GM21576 (cell line): ENCODE results near the gene KRTAP5-10.
"Not testable (repeated sequence)": the region's sequence is repeated elsewhere in the genome, so short reads cannot be mapped to it uniquely, and the experiment has no call there.

Experiments used
- ATAC-seq: cut with Tn5 transposase; IDR thresholded peaks from one replicate; pipeline ENCODE4 v1.9.1; 2021; ENCODE audit warnings: mild to moderate bottlenecking, moderate library complexity; ENCODE audit not compliant: unreplicated experiment

Gene KRTAP5-10

GRCh38 chr11:71571101-71571850 lies 5.9 kb downstream of the KRTAP5-10 start:
- ATAC-seq = not testable (repeated sequence)

GRCh38 chr11:71572811-71573210 lies 7.4 kb downstream of the KRTAP5-10 start:
- no peak for ATAC-seq

- ATAC-seq = no peak
These were observed 9.1 kb downstream of the KRTAP5-10 start for GRCh38 chr11:71574418-71574817.

GRCh38 chr11:71575723-71576424 lies 10.5 kb downstream of the KRTAP5-10 start:
- no peak for ATAC-seq

GRCh38 chr11:71576688-71577465 lies 11.5 kb downstream of the KRTAP5-10 start:
- not testable (repeated sequence) for ATAC-seq

- no peak for ATAC-seq
These were observed 12.2 kb downstream of the KRTAP5-10 start for GRCh38 chr11:71577469-71578004.

- not testable (repeated sequence) for ATAC-seq
These were observed 14.2 kb downstream of the KRTAP5-10 start for GRCh38 chr11:71579513-71579912.

- no peak for ATAC-seq
These were observed 15.0 kb downstream of the KRTAP5-10 start for GRCh38 chr11:71580057-71581003.

GRCh38 chr11:71581826-71582225 lies 16.5 kb downstream of the KRTAP5-10 start:
- no peak for ATAC-seq

GRCh38 chr11:71582309-71582895 lies 17.0 kb downstream of the KRTAP5-10 start, which contains the start of gene KRTAP5-11:
TSS of gene KRTAP5-11 (minus strand) at chr11:71582875. CDS start at chr11:71582837, 38 bp downstream.
- ATAC-seq = no peak

GRCh38 chr11:71582969-71583368 lies 17.6 kb downstream of the KRTAP5-10 start:
- not testable (repeated sequence) for ATAC-seq

GRCh38 chr11:71585673-71586072 lies 20.3 kb downstream of the KRTAP5-10 start:
- not testable (repeated sequence) for ATAC-seq

- not testable (repeated sequence) for ATAC-seq
These were observed 23.0 kb downstream of the KRTAP5-10 start for GRCh38 chr11:71588314-71588713.

- not testable (repeated sequence) for ATAC-seq
These were observed 23.6 kb downstream of the KRTAP5-10 start for GRCh38 chr11:71588822-71589545.

- ATAC-seq = not testable (repeated sequence)
These were observed 24.2 kb downstream of the KRTAP5-10 start for GRCh38 chr11:71589546-71589920.

GRCh38 chr11:71603221-71603620 lies 37.9 kb downstream of the KRTAP5-10 start:
- not testable (repeated sequence) for ATAC-seq

GRCh38 chr11:71604798-71605488 lies 39.6 kb downstream of the KRTAP5-10 start:
- not testable (repeated sequence) for ATAC-seq

- not testable (repeated sequence) for ATAC-seq
These were observed 41.6 kb downstream of the KRTAP5-10 start for GRCh38 chr11:71606853-71607519.
